OCI-M1 (cell line): ENCODE results near the gene NFX1.

Source experiments
- DNase-seq: peaks from one replicate; lab custom pipeline; 2025; lab: John Stamatoyannopoulos, UW

The NFX1 gene

GRCh38 chr9:33290247-33291030 is at the start of gene NFX1:
NFX1 (plus strand) TSS chr9:33290516; CDS start chr9:33290573, 57 bp downstream.
- peak; percentile 99 for DNase-seq

GRCh38 chr9:33241298-33241697 is 49.0 kb upstream of the NFX1 start:
- no peak for DNase-seq

DNA sequence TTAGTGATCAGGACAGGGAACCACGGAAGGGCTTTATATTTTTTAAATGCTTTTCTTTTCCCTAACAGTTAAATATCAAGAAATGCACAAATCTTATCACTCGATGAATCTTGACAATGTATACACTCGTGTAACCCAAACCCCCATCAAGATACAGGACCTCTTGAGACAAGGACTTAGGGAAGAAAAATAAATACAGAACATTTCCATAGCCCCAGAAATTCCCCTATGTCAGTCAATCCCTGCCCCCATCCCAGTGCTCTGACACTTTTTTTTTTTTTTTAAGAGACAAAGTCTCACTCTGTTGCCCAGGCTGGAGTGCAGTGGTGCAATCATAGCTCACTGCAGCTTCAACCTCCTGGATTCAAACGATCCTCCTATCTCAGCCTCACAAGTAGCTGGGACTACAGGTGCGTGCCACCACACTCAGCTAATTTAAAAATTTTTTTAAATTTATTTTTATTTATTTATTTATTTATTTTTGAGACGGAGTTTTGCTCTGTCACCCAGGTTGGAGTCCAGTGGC is 47.6 kb upstream of the NFX1 start:
- DNase-seq = no peak

GRCh38 chr9:33244137-33244784 is 46.1 kb upstream of the NFX1 start:
- no peak for DNase-seq

- DNase-seq = no peak
Measured at GRCh38 chr9:33245341-33245740, 45.0 kb upstream of the NFX1 start.

DNA sequence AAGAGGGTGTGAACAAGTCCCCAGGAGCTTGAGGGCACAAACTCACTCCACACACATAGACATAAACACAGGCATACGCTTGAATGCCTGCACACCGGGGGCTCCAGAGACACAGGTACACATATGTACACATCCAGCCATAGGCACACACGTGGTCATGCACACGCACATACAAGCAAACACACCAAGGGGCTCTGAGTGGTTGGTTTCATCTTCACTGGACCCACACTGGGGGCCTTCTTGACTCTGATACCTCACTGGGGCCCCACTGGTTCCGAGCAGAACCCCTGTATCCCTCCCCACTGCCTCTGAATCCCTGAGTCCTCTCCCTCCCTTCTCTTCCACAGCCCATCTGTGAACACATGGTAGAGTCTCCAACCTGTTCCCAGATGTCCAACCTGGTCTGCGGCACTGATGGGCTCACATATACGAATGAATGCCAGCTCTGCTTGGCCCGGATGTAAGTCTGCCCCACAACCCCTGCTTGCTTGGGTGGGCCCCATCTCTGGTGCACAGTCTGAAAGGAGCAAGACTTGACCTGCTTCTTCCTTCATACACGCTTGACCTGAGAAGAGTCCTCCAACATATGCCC is 44.0 kb upstream of the NFX1 start:
- no peak for DNase-seq

GRCh38 chr9:33248606-33249005 is 41.7 kb upstream of the NFX1 start:
- no peak for DNase-seq

- DNase-seq = no peak
Measured at GRCh38 chr9:33249087-33249658, 41.1 kb upstream of the NFX1 start.

DNA sequence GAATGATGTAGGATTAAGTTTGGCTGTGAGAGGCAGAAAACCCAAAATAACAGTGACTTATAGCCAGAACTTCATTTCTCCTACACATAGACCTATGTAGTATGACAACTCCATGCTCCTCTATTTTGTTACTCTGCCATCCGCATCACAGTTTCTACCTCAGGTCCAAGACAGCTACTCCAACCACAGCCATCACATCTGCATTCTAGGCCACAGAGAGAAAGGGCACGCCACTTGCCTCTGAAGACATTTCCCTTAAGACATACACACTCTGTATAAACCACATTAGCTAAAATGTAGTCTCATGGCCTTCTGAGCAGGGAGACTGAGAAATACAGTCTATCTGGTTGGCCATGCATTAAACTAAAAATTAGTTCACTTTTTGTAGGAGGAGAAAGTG is 40.3 kb upstream of the NFX1 start:
- DNase-seq = no peak

DNA sequence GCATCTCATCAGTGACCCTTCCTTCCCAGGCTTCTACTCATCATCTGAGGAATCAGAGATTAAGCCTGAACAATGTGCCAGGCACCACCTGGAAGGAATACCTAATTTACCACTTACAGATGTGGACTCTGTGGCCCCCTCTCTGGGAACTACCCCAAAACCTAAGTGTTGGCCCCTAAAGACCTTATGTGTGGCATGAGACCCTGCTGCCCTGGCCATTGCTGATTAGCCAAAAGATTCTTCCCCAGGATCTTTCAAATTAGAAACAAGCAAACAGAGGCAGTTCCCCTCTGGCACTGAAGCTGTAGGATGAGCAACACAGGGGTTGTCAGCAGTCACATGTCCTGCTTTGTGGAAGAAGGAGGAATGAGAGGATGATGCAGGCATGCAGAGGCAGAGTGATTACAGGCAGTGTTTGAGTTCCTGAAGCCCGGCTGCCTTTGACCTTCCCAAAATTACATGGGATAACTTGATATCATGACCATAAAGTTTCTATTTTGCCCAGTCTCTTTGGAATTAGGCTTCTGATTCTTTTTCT is 39.8 kb upstream of the NFX1 start:
- no peak for DNase-seq

DNA sequence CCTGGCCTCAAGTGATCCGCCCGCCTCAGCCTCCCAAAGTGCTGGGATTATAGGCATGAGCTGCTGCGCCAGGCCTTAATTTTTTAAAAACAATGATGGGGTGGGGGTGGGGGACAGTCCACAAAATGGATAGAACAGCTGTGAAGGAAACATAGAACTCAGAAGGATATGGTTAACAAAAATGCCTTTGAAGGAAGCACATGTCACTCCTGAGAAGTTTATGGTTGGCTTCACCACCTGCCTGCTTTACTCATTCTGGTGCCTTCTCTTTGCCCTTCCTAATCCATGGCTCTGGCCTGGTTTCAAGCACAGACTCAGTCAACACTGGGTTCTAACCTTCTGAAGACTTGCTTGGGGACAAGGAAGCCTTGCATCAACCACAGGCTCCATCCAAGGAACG is 36.1 kb upstream of the NFX1 start:
- DNase-seq = no peak

DNA sequence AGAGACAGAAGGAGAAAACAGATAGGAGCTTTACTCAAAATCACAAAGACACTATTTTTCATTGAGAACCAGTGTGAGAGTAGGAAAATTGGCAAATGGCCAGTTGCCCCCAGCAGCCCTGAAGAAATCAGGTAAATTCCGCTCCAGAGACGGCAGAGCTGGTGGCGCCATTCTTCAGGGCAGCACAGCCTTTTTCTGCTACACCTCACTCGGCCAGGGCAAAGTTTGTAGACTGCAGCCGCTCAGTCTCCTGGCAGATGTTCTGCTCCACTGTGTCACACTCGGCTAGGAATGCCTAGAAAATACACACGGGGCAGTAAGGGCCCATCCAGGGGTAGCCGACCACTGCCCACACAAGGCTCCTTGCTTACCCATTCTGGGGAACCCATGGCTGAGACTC is 35.3 kb upstream of the NFX1 start:
- no peak for DNase-seq

DNA sequence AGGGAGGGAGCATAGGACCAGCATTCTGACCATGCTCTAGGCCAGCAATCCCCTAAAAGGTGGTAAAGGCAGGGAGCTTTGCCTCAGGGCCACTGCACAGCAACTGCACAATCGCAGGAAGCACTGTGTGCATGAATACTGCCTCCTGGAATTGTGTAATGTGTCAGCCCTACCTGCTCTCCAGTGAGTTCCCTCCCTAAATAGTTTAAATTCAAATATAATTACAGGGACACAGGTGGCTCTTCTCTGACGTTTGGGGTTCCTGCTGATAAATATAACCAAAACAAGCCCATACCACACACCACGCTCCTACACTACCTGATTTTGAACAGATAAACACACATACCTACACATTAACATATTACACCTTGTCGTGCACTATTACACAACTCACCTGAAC is 34.8 kb upstream of the NFX1 start:
- DNase-seq = no peak

DNA sequence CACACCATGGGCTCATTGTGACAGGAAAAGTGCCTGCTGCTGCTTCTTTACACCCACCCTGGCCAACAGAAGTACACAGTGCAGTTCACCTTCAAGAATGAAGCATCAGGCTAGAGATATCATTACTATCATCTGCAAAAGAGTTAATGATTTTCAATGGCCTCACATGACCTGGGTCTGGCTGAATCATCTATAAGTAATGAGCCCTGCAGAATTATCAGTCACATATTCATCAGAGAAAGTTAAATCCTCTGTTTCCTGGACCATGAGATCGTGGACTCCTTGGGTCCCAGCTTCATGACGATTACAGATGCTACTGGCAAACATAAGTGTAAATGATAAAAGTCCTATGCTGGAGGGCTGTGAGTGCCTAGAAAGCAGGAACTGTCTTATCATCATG is 34.1 kb upstream of the NFX1 start:
- DNase-seq = no peak

DNA sequence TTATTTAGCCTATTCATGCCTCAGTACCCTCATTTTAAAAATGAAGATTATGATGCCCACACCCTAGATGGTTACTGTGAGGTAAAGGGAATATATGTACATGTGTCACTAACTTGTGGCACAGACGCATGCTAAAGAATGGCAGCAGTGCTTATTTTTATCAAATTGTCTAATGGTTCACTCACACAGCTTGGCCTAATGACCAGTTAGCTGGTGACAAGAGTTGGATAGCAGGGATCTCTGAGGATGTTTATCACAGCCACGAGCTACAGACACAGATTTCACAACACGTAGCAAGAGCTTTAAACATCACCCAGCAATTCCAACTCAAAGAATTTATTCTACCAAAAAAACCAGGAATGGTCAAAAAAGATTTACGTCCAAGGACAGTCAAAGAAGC is 33.0 kb upstream of the NFX1 start:
- no peak for DNase-seq

- peak; percentile 35 for DNase-seq
Measured at GRCh38 chr9:33260372-33260771, 29.9 kb upstream of the NFX1 start.

GRCh38 chr9:33263131-33264002 is 26.9 kb upstream of the NFX1 start:
- peak; percentile 70 for DNase-seq

DNA sequence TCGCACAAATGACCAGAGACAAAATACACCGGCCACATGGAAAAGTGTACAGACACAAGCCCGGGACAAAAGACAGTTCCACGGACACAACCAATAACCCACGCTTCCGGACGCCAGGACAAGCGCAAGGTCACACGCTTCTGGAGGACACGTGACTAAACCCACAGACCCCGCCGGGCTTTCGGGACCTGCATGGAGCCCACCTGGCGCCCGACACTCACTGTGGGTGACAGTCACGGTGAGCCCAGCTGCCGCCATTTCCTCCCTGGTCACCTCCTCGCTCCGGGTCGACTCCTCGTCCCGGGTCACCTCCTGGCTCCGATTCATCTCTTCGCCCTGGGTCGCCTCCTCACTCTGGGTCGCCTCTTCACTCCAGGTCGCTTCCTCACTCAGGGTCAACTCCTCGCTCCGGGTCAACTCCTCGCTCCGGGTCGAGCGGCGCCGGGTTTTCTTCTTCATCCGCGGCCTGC is 26.3 kb upstream of the NFX1 start:
- DNase-seq = peak; percentile 59

DNA sequence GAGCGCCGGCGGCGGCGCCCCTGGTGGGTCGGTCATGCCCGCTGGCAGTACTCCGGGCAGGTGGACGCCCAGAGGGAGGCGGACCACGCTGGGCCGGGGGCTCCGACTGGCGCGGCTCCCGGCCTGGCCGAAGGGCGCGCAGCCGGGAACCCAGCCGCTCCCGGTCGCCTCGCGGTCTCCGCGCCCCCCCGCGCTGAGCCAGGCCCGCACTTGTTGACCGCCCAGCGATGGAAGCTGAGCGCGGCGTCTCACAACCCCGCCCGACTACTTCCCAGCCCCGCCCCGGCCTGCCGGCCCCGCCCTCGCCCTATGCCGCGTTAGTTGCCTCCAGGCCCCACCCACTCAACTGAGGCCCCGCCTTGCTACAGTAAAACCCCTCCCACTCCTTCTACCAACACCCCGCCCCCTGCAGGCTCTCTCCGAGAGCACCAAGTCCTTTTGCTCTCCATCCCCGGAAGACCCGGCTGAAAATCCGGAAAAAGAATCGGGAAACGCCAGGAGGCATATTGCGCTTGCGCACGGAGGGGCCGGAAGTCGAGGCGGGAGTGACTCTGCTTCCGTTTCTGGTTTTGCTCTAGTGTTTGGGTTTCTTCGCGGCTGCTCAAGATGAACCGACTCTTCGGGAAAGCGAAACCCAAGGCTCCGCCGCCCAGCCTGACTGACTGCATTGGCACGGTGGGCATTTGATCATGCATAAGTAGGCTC is 25.7 kb upstream of the NFX1 start, which contains the start of the genes BAG1 and CHMP5:
TSS of gene BAG1 (minus strand) at position 236 of the 705 bp plus-strand sequence.
TSS of gene CHMP5 (plus strand) at position 577 of the 705 bp plus-strand sequence. CDS start at position 607, 30 bp downstream.
- DNase-seq = peak; percentile 99

DNA sequence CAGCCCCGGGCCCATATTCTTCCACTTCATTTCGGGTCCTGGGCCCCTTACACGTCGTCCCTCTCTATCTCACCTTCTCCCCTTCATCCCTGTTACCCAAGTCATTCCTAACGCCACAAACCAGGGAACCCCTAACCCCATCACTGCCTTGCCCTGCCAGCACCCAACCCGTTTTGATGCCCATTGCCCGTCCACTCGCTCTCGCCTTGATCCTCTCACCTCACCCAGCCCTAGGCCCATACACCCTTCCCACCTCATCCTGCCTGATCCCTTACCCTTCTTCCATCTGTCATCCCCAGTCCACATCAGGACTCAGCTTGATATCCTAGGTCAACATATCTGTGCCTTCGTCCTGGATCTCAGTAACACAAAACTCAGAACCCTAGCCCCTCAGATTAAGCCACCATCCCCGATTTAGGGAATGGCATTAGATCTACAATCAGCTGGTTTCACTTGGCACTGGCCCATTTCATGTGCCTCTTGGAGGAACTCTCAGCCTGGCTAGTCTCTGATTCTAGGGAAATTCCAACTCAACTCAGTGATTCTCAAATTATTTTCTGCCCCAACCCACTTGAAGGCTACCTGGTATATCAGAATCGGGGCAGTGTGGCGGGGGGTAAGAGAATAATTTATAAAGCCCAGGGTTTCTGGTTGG is 25.0 kb upstream of the NFX1 start:
- no peak for DNase-seq
